GM12878 (cell line): ENCODE data around the gene CACNA1B. TPM values are rescaled to one million over a fixed set of nuclear protein-coding genes. Genes with fewer than 3 reads are reported as not detected.

Experiments used
- ATAC-seq: fragments of 200-7000 bp; cut with Tn5 transposase; 3 replicates; pipeline ENCODE4 v1.9.1; 2020; ENCODE audit warnings: mild to moderate bottlenecking, moderate library complexity
- BruUV-seq: library from RNA; stranded (reverse); fragments of 400-500 nt; replicated peaks from 2 replicates; lab custom pipeline; 2021; lab: Mats Ljungman, UMichigan
- CTCF ChIA-PET: fragments of 300-600 bp; sonication (Branson Sonifier 250); formaldehyde crosslinking; extraction: SDS; loops from one replicate; lab custom pipeline; 2021; ENCODE audit warnings: inconsistent platforms; lab: Yijun Ruan, JAX
- POLR2A ChIA-PET: fragments of 350-600 bp; formaldehyde crosslinking; extraction: SDS; loops from one replicate; lab custom pipeline; 2021; ENCODE audit warnings: inconsistent platforms; lab: Charles Lee
- RAD21 ChIA-PET: fragments of 300-600 bp; sonication (Branson Sonifier 250); formaldehyde crosslinking; loops from one replicate; lab custom pipeline; 2023; ENCODE audit warnings: antibody characterized with exemption; ENCODE audit not compliant: unreplicated experiment; lab: Charles Lee
- SMC1A ChIA-PET: fragments of 300-600 bp; sonication (Branson Sonifier 250); formaldehyde crosslinking; loops from one replicate; lab custom pipeline; 2023; ENCODE audit not compliant: unreplicated experiment, uncharacterized antibody; lab: Charles Lee
- DNase-seq: peaks from one replicate; pipeline ENCODE4 v3.0.0-alpha.2; 2011; ENCODE audit warnings: low read depth, low spot score
- FAIRE-seq: peaks from 3 replicates; lab custom pipeline; 2011; peaks lifted over from hg19 to GRCh38; lab: Jason Lieb, UNC
- H2AFZ ChIP-seq: 2 replicates; pipeline ENCODE4 v1.6.0; 2011; ENCODE audit warnings: low read depth, low read length, control low read depth; ENCODE audit not compliant: control insufficient read depth
- H3K27ac ChIP-seq: 2 replicates; pipeline ENCODE4 v1.5.1; 2011; ENCODE audit warnings: control low read depth; ENCODE audit not compliant: control insufficient read depth, insufficient read depth
- H3K27me3 ChIP-seq, 2 experiments: replicated peaks in 1 of 2; 2 replicates each; pipeline versions ENCODE4 v1.6.0 to v1.6.1; 2011; ENCODE audit warnings: low read length in 1 of 2; ENCODE audit not compliant: control insufficient read depth in 2 of 2, insufficient read depth in 2 of 2
- H3K36me3 ChIP-seq, 2 experiments: 2 replicates each; pipeline ENCODE4 v1.5.1; 2011; ENCODE audit warnings: low read length in 1 of 2; ENCODE audit not compliant: control insufficient read depth in 2 of 2, insufficient read depth in 2 of 2
- H3K4me1 ChIP-seq: 2 replicates; pipeline ENCODE4 v1.6.1; 2011; ENCODE audit warnings: mild to moderate bottlenecking, low read length, moderate library complexity, mixed read lengths; ENCODE audit not compliant: control insufficient read depth, insufficient read depth
- H3K4me2 ChIP-seq: 2 replicates; pipeline ENCODE4 v1.6.0; 2011; ENCODE audit warnings: control low read depth; ENCODE audit not compliant: control insufficient read depth, insufficient read depth
- H3K4me3 ChIP-seq: fragments of 200-600 bp; sonication (generic); 2 replicates; pipeline ENCODE4 v1.5.1; 2016
- H3K79me2 ChIP-seq: 2 replicates; pipeline ENCODE4 v1.6.0; 2011; ENCODE audit warnings: low read length; ENCODE audit not compliant: control insufficient read depth, insufficient read depth
- H3K9ac ChIP-seq: 2 replicates; pipeline ENCODE4 v1.8.0; 2011; ENCODE audit warnings: low read length, control low read depth, mixed read lengths; ENCODE audit not compliant: control insufficient read depth, insufficient read depth
- H3K9me3 ChIP-seq: replicated peaks from 3 replicates; pipeline ENCODE4 v1.5.1; 2011; ENCODE audit warnings: mild to moderate bottlenecking, low read length; ENCODE audit not compliant: control insufficient read depth, insufficient read depth
- H4K20me1 ChIP-seq: 2 replicates; pipeline ENCODE4 v1.6.0; 2011; ENCODE audit not compliant: control insufficient read depth, insufficient read depth
- MYC ChIP-seq: IDR thresholded peaks from 2 replicates; pipeline ENCODE4 v1.6.1; 2011; ENCODE audit warnings: mild to moderate bottlenecking, low read length, moderate library complexity, inconsistent platforms; ENCODE audit not compliant: insufficient read depth, insufficient replicate concordance, insufficient read length, severe bottlenecking
- WGBS: methylation state at CpG from one replicate; pipeline ENCODE4 v1.1.6; 2016; ENCODE audit warnings: low lambda C conversion rate; ENCODE audit not compliant: insufficient replicate concordance, insufficient coverage; ENCODE audit errors: missing lambda C conversion rate; 5-methylcytosine and 5-hydroxymethylcytosine counted together
- in situ Hi-C: fragments of 300-500 bp; cut with MboI; formaldehyde crosslinking; loops from 9 replicates; pipeline ENCODE4 v1.14.3; 2018; ENCODE audit warnings: mixed read lengths
- intact Hi-C: fragments of 100-400 bp; cut with micrococcal nuclease; formaldehyde crosslinking; loops from one replicate; pipeline ENCODE4 v1.14.2; 2022; ENCODE audit not compliant: unreplicated experiment
- polyA plus RNA-seq, 11 experiments: library from polyadenylated mRNA; depleted of rRNA in 4 of 11; unstranded in 6 of 11; stranded (reverse) in 5 of 11; fragments of >200 nt; fragmentation: Nextera tagmentation in 4 of 11; fragmentation: Illumina TruSeq in 1 of 11; extraction: Ambion mirVana in 4 of 11; extraction: Trizol in 1 of 11; gene quantifications; 1 replicate in 1 of 11; 2 replicates in 10 of 11; pipeline versions ENCODE4 v1.2.1 to v1.2.3, GENCODE V29; 2011 to 2016; ENCODE audit warnings: inconsistent platforms in 2 of 11, missing spikeins in 2 of 11, low read depth in 1 of 11
- total RNA-seq, 4 experiments: library from RNA; depleted of rRNA in 3 of 4; stranded (reverse); fragments of >200 nt in 3 of 4; fragmentation: Illumina TruSeq in 1 of 4; extraction: Trizol in 1 of 4; gene quantifications; 2 replicates each; pipeline versions ENCODE4 v1.2.1 to v1.2.3, GENCODE V29; 2013 to 2021
- TF ChIP-seq, protein P1 (sequence below): IDR thresholded peaks from 2 replicates; pipeline ENCODE4 v1.6.1; 2012; ENCODE audit warnings: improper control_type of control experiment, low read depth, low read length; ENCODE audit not compliant: insufficient replicate concordance

Gene CACNA1B
- total and polyA plus RNA-seq, 10 of the 15 experiments (the other 5 are each of a cell fraction or from before 2014, with no cell fraction given) = 0.01 to 0.03 (median 0.01) TPM; not detected in 7

DNA sequence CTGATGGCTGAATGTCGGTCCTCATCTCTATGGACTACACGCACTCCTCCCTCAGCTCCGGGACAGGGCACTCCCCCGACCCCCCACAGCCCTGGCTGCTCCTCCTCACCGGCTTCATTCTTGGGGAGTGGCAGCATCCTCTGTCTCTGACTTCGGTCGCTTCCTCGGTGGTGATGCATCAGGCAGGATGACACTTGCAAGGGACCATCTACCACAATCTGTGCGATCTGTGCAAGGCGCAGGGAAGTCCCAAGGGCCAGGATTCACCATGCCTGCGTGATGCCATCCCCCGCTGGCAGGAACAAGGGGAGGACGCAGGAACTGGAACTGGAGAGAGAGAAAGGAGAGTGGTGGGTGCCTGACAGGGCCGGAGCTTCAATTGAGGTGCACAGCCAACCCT lies 2.2 kb upstream of the CACNA1B start:
- ATAC-seq = no peak
- WGBS = 55% methylated on average over 14 of the region's 14 CpGs
- no peak for DNase-seq
- Histone ChIP-seq H3K36me3 (no peaks in the 10 kb centered on the region), H3K79me2 (no peaks in the 10 kb centered on the region), H3K27me3 (no peaks in the 10 kb centered on the region; a peak in 2 of 4 replicates), H3K4me1 (no peaks in the 10 kb centered on the region), H3K4me3 (no peak overlapping the region), H3K27ac (no peak overlapping the region), H4K20me1 (no peaks in the 10 kb centered on the region), H3K9ac (no peak overlapping the region), H3K9me3 (no peaks in the 10 kb centered on the region; the same call in 2 of the 3 replicates), H3K4me2 (no peak overlapping the region), H2AFZ (no peak overlapping the region)
- ChIA-PET SMC1A (no interaction called here), POLR2A (no interaction called here), CTCF (no interaction called here), RAD21 (no interaction called here)
- in situ Hi-C loops = no loop called here
- FAIRE-seq = no peak
- BruUV-seq = no TSS peak
- TF ChIP-seq MYC = no peak
- TF ChIP-seq, protein P1, sequence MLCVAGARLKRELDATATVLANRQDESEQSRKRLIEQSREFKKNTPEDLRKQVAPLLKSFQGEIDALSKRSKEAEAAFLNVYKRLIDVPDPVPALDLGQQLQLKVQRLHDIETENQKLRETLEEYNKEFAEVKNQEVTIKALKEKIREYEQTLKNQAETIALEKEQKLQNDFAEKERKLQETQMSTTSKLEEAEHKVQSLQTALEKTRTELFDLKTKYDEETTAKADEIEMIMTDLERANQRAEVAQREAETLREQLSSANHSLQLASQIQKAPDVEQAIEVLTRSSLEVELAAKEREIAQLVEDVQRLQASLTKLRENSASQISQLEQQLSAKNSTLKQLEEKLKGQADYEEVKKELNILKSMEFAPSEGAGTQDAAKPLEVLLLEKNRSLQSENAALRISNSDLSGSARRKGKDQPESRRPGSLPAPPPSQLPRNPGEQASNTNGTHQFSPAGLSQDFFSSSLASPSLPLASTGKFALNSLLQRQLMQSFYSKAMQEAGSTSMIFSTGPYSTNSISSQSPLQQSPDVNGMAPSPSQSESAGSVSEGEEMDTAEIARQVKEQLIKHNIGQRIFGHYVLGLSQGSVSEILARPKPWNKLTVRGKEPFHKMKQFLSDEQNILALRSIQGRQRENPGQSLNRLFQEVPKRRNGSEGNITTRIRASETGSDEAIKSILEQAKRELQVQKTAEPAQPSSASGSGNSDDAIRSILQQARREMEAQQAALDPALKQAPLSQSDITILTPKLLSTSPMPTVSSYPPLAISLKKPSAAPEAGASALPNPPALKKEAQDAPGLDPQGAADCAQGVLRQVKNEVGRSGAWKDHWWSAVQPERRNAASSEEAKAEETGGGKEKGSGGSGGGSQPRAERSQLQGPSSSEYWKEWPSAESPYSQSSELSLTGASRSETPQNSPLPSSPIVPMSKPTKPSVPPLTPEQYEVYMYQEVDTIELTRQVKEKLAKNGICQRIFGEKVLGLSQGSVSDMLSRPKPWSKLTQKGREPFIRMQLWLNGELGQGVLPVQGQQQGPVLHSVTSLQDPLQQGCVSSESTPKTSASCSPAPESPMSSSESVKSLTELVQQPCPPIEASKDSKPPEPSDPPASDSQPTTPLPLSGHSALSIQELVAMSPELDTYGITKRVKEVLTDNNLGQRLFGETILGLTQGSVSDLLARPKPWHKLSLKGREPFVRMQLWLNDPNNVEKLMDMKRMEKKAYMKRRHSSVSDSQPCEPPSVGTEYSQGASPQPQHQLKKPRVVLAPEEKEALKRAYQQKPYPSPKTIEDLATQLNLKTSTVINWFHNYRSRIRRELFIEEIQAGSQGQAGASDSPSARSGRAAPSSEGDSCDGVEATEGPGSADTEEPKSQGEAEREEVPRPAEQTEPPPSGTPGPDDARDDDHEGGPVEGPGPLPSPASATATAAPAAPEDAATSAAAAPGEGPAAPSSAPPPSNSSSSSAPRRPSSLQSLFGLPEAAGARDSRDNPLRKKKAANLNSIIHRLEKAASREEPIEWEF = no peak
- intact Hi-C loops = no loop called here
